ENCODE measurements around the gene FBXL7.

FBXL7 gene

GRCh38 chr5:15682122-15682521, 182.1 kb downstream of the FBXL7 start:
- no peak for TF ChIP-seq CTCF (conservative IDR thresholded peaks at IDR 0.05; ENCODE audit: low read depth)
- no peak for DNase-seq (ENCODE audit: low spot score)
- POLR2A ChIA-PET (ENCODE audit: low non-redundant PET) = no interaction called here
- H3K27ac ChIP-seq = no peak overlapping the region
- CTCF ChIA-PET = interaction anchor here (0.7 kb wide), 2 partner anchors 858 to 1319 kb away, joined by 3 read pairs; no protein-coding TSS in a partner anchor

GRCh38 chr5:15682566-15682965, 182.6 kb downstream of the FBXL7 start:
- ChIA-PET POLR2A (ENCODE audit: low non-redundant PET) (no interaction called here), CTCF (interaction anchor here (0.7 kb wide), 2 partner anchors 858 to 1318 kb away, joined by 3 read pairs; no protein-coding TSS in a partner anchor)
- H3K27ac ChIP-seq = no peak overlapping the region
- TF ChIP-seq CTCF (conservative IDR thresholded peaks at IDR 0.05; ENCODE audit: low read depth) = 0 out of 2 replicates have a peak, but pooled peaks have one; percentile 3
- no peak for DNase-seq (ENCODE audit: low spot score)

- H3K27ac ChIP-seq = no peak overlapping the region
- no peak for DNase-seq (ENCODE audit: low spot score)
- ChIA-PET POLR2A (ENCODE audit: low non-redundant PET) (no interaction called here), CTCF (no interaction called here)
- TF ChIP-seq CTCF (conservative IDR thresholded peaks at IDR 0.05; ENCODE audit: low read depth) = 0 out of 2 replicates have a peak, but pooled peaks have one; percentile 1
These were observed 183.4 kb downstream of the FBXL7 start for GRCh38 chr5:15683332-15683731.

- H3K27ac ChIP-seq = no peak overlapping the region
- no peak for DNase-seq (ENCODE audit: low spot score)
- ChIA-PET CTCF (interaction anchor here (0.6 kb wide), 1 partner anchor 13 kb away, joined by 3 read pairs; no protein-coding TSS in a partner anchor), POLR2A (ENCODE audit: low non-redundant PET) (no interaction called here)
- no peak for TF ChIP-seq CTCF (conservative IDR thresholded peaks at IDR 0.05; ENCODE audit: low read depth)
These were observed 187.4 kb downstream of the FBXL7 start for GRCh38 chr5:15687401-15687800.

GRCh38 chr5:15689836-15690235, 189.9 kb downstream of the FBXL7 start:
- TF ChIP-seq CTCF (conservative IDR thresholded peaks at IDR 0.05; ENCODE audit: low read depth) = no peak
- no peak for DNase-seq (ENCODE audit: low spot score)
- CTCF ChIA-PET = no interaction called here
- no peak overlapping the region for H3K27ac ChIP-seq
- POLR2A ChIA-PET (ENCODE audit: low non-redundant PET) = no interaction called here

GRCh38 chr5:15690611-15691010, 190.6 kb downstream of the FBXL7 start:
- ChIA-PET CTCF (no interaction called here), POLR2A (ENCODE audit: low non-redundant PET) (no interaction called here)
- H3K27ac ChIP-seq = no peak overlapping the region
- TF ChIP-seq CTCF (conservative IDR thresholded peaks at IDR 0.05; ENCODE audit: low read depth) = no peak
- DNase-seq (ENCODE audit: low spot score) = no peak

- TF ChIP-seq CTCF (conservative IDR thresholded peaks at IDR 0.05; ENCODE audit: low read depth) = no peak
- ChIA-PET POLR2A (ENCODE audit: low non-redundant PET) (no interaction called here), CTCF (no interaction called here)
- DNase-seq (ENCODE audit: low spot score) = no peak
- H3K27ac ChIP-seq = no peak overlapping the region
These were observed 191.5 kb downstream of the FBXL7 start for GRCh38 chr5:15691521-15691920.
